GM18951 (cell line): ENCODE data around the gene CWF19L2.
"Not testable (repeated sequence)": the region's sequence is repeated elsewhere in the genome, so short reads cannot be mapped to it uniquely, and the experiment has no call there.

ENCODE experiments used
- POLR2A ChIP-seq: IDR thresholded peaks from 4 replicates; pipeline ENCODE4 v1.6.1; 2011; ENCODE audit warnings: mild to moderate bottlenecking; ENCODE audit not compliant: insufficient read length, insufficient read depth; ENCODE audit errors: extremely low read depth
- in situ Hi-C: fragments of 300-500 bp; cut with MboI; formaldehyde crosslinking; loops from one replicate; pipeline ENCODE4 v1.12.0; 2022; ENCODE audit warnings: low sequenced_read_pairs, mixed read lengths, inconsistent platforms; ENCODE audit not compliant: unreplicated experiment

CWF19L2 gene

DNA sequence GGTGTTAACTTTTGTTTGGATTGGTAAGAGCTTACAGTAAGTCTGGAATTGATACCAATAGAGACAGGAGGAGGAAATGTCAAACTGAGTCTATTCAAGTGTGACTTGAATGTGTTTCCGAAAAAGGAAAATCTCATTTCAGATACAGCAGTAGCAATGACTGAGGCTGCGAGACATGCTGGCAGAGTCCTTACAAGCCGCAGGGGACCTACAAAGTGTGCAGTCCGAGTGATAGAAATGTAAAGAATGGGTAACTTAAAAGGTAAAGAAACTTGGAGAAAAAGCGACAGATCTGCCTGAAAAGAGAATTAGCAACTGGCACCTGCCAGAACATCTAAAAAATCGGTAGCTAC lies 444 bp downstream of the CWF19L2 start:
- TF ChIP-seq POLR2A: no peak
- in situ Hi-C loops: no loop called here

DNA sequence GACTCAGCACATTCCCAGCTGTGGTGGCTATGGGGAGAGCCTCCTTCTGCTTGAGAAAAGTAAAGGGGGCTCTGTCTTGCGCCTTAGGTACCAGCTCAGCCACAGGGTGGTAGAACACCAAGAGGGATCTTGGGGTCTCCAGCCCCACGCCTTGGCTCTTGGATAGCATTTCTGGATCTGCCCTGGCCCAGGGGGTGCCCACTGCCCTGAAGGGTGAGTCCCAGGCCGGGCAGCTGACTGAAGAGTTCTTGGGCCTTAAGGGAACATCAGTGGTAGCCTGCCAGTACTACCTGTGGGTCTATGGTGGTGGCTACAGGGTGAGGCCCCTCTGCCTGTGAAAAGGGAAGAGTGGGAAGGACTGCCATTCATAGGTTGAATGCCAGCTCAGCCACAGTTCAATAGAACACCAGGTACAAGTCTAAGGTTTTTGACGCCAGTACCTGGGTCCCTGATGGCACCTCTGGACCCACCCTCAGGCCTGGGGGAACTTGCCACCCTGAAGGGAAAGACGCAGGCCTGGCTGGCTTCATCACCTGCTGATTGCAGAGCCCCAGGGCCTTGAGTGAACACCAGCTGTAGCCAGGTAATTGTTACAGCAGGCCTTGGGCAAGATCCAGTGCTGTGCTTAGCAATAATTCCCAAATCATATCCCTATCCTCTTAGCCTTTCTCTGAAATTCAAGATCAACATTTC lies 3.9 kb downstream of the CWF19L2 start:
- in situ Hi-C loops: no loop called here
- no peak for TF ChIP-seq POLR2A

DNA sequence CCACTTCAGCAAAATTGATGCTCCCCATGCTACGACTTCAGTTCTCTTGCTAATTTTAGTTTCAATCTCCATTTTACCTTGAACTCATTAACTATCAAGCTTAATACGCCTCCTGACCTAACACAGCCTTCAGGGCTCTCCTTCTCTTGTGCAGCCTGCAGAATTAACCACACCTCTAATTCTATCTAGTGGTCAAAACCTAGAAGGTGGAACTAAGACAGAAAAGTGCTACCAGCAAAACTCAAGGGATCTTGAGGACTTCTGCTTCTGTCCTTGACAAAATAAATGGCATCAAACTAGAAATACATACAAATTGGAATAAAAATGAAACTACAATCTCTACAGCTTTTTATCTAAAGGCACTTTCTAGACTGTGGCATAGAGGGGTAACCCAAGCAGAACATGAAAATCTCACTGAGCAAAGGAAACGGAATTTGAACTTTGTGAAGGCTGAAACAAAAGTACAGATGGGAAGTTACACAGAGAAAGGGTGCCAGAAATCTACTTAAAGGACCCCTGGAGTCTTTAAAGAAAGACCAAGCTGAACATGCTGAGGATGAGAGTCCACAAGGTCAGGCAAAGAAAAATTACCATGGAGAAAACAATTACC lies 10.7 kb downstream of the CWF19L2 start:
- no peak for TF ChIP-seq POLR2A
- in situ Hi-C loops: no loop called here

DNA sequence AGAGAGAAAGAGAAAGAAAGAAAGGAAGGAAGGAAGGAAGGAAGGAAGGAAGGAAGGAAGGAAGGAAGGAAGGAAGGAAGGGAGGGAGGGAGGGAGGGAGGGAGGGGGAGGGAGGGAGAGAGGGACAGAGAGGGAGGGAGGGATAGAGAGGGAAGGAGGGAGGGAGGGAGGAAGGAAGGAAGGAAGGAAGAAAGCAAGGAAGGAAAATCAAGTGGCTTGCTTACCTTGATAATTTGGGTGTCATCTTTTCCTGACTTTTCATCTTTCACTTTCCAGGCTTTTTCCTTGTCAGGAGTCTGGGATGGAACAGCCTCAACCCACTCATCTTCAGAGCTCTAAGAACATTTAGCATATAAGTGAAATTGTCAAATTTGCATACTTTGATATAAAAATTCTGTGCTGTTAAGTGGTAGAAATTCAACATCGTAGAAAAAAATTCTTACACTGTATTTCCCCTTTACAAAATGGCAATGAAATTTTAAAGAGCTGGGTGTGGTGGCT lies 14.9 kb downstream of the CWF19L2 start:
- no peak for TF ChIP-seq POLR2A
- in situ Hi-C loops: no loop called here

DNA sequence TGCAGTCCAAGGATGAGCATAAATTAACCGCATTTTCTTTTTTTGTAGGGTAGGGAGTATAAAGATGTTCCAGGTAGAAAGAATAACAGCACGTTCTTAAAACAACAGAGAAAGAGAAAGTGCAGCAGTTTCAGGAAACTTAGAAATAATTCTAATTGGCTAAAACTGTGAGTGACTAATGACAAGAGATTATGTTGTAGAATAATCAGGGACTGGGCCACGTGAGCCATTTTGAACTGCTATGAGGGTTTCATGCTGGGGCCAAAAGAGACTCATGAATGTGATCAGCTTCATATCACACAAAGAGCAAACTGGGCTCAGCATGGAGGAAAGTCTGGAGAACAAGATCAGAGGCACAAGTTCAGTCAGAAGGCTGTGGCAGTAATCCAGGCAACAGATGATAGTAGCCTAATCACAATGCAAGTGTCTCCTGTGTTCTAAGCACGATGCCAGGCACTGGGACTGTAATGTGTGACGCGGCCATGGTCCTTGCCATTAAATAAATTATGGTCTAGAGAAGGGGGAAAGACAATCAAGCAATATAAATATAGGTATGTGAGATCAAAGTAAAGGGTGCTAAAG lies 17.9 kb downstream of the CWF19L2 start:
- in situ Hi-C loops: no loop called here
- no peak for TF ChIP-seq POLR2A

DNA sequence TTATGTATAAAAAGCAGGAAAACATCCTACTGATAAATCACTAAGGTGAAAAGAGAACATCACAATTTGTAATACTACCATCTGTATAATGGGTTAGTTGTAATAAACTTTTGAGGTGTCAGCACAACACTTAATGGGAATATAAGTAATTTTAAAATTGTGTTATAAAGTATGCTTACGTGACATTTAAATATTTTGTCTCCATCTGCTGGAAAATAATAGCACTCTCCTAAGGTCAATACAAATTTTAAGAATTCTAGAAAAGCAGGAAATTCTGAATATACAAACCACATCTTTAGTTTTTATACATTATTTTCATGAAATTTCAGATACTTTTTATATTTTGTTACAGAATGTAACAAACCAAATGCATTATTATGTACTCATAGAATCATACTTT lies 19.5 kb downstream of the CWF19L2 start:
- TF ChIP-seq POLR2A: no peak
- in situ Hi-C loops: no loop called here

DNA sequence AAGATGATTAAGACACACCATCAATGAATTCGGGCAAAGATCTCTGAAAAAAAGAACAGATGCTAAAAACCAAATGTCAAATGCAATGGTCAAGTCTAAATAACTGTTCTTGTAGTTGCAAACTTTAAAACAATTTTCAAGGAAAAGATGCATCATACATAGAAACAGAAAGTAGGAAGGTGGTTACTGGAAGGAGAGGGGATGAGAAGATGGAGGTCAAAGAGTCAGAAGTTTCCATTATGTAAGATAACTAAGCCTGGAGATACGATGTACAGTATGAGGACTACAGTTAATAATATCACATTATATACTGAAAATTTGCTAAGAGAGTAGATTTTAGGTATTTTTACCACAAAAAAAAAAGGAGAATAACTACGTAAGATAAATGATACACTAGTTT lies 27.1 kb downstream of the CWF19L2 start:
- TF ChIP-seq POLR2A: no peak
- in situ Hi-C loops: no loop called here

DNA sequence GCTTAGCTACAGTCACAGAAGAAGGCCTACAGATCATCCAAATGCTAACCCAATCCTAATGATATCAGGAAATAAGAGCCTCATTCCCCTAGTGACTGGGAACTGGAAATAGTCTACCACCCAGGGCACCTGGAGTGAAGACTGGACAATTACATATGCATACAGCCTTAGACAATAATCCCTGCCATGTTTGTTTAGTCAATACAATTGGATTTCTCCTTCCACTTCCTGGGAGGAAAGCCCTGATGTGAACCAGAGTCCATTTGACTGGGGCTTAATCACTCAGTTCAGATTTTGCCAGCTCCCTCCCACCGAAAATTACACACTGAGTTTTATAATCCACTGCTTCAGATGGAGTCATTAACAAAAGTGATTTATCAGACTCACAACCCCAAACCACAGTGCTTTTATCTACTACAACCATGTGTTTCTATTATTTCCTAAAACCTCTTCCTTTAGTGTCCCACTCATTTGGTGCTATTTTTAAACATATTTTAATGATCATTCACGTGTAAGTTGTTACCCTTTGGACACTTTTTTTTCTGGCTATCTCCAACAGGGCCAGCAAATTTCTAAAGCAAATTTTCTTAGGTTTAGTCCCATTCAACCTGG lies 29.9 kb downstream of the CWF19L2 start:
- in situ Hi-C loops: no loop called here

DNA sequence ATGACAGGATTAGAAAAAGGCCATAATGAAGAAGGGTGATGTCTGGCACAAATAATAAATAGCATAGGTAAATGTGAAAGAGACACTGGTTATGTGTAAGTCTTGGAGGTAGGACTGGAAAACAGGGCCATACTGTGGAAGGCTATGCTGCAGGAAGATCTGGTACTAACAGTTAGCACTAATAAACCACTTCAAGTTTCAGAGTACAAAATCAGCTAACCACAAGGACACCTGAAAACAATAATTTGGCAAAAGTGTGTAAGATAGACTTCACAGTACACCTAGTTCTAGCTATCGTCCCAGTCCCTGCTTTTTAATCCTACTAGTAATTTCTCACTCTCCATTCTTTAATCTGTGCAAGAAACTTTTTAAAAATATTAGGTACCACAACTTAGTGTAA lies 44.3 kb downstream of the CWF19L2 start:
- no peak for TF ChIP-seq POLR2A
- in situ Hi-C loops: no loop called here

More for the DNA sequence above, 29.9 kb downstream of the CWF19L2 start:
- no peak for TF ChIP-seq POLR2A

DNA sequence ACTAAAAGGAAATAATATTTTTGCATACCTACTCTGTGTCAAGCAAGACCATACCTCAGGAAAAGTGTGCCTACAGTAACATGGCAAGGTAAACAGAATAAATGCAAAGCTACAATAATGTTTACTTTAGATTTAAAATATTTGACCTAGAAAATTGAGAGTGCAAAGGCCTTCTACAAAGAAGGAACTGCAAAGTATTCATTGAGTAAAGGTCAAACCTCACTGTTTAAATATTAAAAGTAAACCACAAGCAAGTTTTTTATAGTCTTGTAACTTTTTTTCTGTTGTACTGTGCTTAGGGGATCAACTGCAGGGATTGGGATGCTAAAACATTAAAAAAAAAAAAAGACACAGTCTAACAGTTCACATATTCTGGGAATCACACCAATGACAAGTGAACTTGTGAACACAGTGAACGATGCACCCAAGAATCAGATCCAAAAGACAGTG lies 48.8 kb downstream of the CWF19L2 start:
- no peak for TF ChIP-seq POLR2A
- in situ Hi-C loops: no loop called here

DNA sequence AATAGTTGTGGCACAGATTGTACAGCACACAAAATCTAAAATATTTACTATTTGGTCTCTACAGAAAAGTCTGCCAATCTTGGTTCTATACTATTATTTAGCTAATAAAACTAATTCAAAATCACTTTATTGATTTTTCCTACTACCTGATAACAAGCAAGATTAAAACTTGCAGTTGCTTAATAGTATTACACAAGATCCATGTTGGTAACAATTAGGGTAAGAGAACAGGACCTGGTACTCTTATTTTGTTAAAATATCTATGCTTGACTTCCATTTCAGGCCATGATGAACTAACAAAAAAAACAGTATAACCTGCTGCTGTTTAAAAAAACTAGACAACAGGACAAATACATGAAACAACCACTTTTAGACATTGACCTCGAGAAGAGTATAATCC lies 52.4 kb downstream of the CWF19L2 start:
- in situ Hi-C loops: no loop called here
- no peak for TF ChIP-seq POLR2A

DNA sequence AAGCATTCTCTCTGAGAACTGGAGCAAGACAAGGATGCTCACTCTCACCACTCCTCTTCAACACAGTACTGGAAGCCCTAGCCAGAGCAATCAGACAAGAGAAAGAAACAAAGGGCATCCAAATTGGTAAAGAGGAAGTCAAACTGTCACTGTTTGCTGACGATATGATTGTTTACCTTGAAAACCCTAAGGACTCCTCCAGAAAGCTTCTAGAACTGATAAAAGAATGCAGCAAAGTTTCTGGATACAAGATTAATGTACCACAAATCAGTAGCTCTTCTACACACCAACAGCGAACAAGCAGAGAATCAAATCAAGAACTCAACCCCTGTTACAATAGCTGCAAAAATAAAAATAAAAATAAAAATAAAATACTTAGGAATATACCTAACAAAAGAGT lies 56.5 kb downstream of the CWF19L2 start:
- in situ Hi-C loops: not testable (repeated sequence)

DNA sequence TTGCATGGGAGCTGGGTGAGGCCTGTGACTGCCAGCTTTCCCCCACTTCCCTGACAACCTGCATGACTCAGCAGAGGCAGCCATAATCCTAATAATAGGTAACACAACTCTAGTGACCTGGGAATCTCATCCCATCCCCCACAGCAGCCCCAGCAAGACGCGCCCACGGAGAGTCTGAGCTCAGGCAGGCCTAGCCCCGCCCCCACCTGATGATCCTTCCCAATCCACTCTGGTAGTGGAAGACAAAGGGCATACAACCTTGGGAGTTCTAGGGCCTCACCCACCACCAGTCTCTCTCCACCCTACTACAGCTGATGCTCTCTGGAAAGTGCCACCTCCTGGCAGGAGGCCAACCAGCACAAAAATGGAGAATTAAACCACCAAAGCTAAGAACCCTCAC lies 60.3 kb downstream of the CWF19L2 start:
- no peak for TF ChIP-seq POLR2A
- in situ Hi-C loops: no loop called here

DNA sequence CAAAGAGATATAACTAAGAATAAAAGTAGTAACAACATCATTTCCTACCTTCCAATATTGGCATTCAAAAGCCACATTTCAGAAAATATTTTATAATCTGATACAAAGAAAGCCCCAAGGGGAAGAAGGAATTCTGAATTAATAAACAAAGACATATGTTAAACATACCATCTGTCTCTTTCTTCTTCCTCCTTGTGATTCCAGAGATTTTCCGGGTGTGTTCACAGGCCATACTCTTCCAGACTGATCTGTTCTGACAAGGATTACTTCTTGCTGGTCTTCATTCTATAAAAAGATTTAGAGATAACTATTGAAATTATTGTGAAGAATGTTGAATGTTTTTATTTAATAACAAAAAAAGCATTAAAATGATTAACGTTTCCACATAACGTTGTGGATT lies 65.0 kb downstream of the CWF19L2 start:
- TF ChIP-seq POLR2A: no peak
- in situ Hi-C loops: no loop called here

DNA sequence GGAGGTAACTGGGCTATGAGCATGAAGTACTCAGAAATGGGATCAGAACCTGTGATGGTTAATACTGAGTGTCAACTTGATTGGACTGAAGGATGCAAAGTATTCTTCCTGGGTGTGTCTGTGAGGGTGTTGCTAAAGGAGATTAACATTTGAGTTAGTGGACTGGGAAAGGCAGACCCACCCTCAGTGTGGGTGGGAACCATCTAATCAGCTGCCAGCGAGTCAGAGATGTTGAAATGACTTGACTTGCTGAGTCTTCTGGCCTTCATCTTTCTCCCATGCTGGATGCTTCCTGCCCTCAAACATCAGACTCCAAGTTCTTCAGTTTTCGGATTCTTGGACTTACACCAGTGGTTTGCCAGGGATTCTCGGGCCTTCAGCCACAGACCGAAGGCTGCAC lies 66.9 kb downstream of the CWF19L2 start:
- in situ Hi-C loops: not testable (repeated sequence)
